H1 (cell line): ENCODE measurements around the gene TMCO2. TPM values are rescaled to one million over a fixed set of nuclear protein-coding genes. Genes with fewer than 3 reads are reported as not detected.

ENCODE experiments used
- BCL11A ChIP-seq, 2 experiments: IDR thresholded peaks; one replicate each; pipeline ENCODE4 v1.6.1; 2011; ENCODE audit warnings: low read depth in 2 of 2, low read length in 2 of 2, mild to moderate bottlenecking in 2 of 2
- CBX5 ChIP-seq: fragments of 300-800, 300-1000 bp; sonication (generic); IDR thresholded peaks from 2 replicates; pipeline ENCODE4 v1.7.1; 2016; ENCODE audit warnings: antibody characterized with exemption, low read length, low read depth
- CEBPB ChIP-seq: IDR thresholded peaks from 2 replicates; pipeline ENCODE4 v1.6.1; 2012; ENCODE audit warnings: low read depth, low read length
- CHD7 ChIP-seq: fragments of 300-600 bp; sonication (generic); IDR thresholded peaks from 2 replicates; pipeline ENCODE4 v1.7.1; 2012; ENCODE audit warnings: low read length, moderate library complexity, mild to moderate bottlenecking, inconsistent platforms; ENCODE audit not compliant: insufficient replicate concordance
- CREB1 ChIP-seq: IDR thresholded peaks from 2 replicates; pipeline ENCODE4 v1.6.1; 2012; ENCODE audit warnings: inconsistent platforms
- EP300 ChIP-seq, 2 experiments: IDR thresholded peaks; 1 replicate in 1 of 2; 2 replicates in 1 of 2; pipeline ENCODE4 v1.6.1; 2011 to 2012; ENCODE audit warnings: low read depth in 2 of 2, low read length in 2 of 2, mild to moderate bottlenecking in 2 of 2, borderline replicate concordance in 1 of 2, inconsistent platforms in 1 of 2, moderate library complexity in 1 of 2
- KDM5A ChIP-seq: fragments of 200-600 bp; IDR thresholded peaks from 2 replicates; pipeline ENCODE4 v1.7.1; 2012; ENCODE audit warnings: mild to moderate bottlenecking, low read length, inconsistent platforms, mixed read lengths
- MAFK ChIP-seq: IDR thresholded peaks from 2 replicates; pipeline ENCODE4 v1.6.1; 2012; ENCODE audit warnings: low read depth, mild to moderate bottlenecking, improper control_type of control experiment, low read length
- NRF1 ChIP-seq: IDR thresholded peaks from 2 replicates; pipeline ENCODE4 v1.6.1; 2011; ENCODE audit warnings: mild to moderate bottlenecking, low read depth, low read length, improper control_type of control experiment
- SIRT6 ChIP-seq: IDR thresholded peaks from one replicate; pipeline ENCODE4 v1.7.1; 2012; ENCODE audit warnings: low read length, inconsistent platforms
- SUZ12 ChIP-seq: fragments of 200-600 bp; sonication (generic); IDR thresholded peaks from 2 replicates; pipeline ENCODE4 v1.6.1; 2012; ENCODE audit warnings: mild to moderate bottlenecking, inconsistent platforms, low read length, moderate library complexity, mixed read lengths
- TAF7 ChIP-seq: optimal IDR thresholded peaks from 2 replicates; pipeline ENCODE3; 2011; ENCODE audit warnings: low read depth, mild to moderate bottlenecking, inconsistent platforms, low read length, moderate library complexity, borderline replicate concordance
- TEAD4 ChIP-seq: IDR thresholded peaks from 2 replicates; pipeline ENCODE4 v1.6.1; 2012; ENCODE audit warnings: low read depth, low read length, inconsistent platforms, mixed read lengths
- polyA plus RNA-seq, 7 experiments: library from polyadenylated mRNA; depleted of rRNA in 3 of 7; stranded (reverse) in 5 of 7; unstranded in 2 of 7; fragments of >200 nt in 5 of 7; fragments of 200-250 nt in 2 of 7; gene quantifications; 1 replicate in 5 of 7; 2 replicates in 1 of 7; 4 replicates in 1 of 7; pipeline versions ENCODE4 v1.2.1 to v1.2.3, GENCODE V29; 2011 to 2013; ENCODE audit warnings: missing spikeins in 2 of 7, mixed read lengths in 2 of 7
- total RNA-seq: library from RNA; stranded (reverse); fragmentation: NEBNext Ultra II Directional; extraction: Animal tissue kit (Norgen Biotek cat#: 25700); gene quantifications from 2 replicates; pipeline ENCODE4 v1.2.1, GENCODE V29; 2021

TMCO2 gene
- total and polyA plus RNA-seq, 2 of the 8 experiments (the other 6 are each of a cell fraction or from before 2014, with no cell fraction given) = not detected

GRCh38 chr1:40199126-40199525 is 48.6 kb upstream of the TMCO2 start (continued):
- no peak for TF ChIP-seq CHD7
- no peak for TF ChIP-seq NRF1
- TF ChIP-seq CREB1 = no peak
- no peak for TF ChIP-seq MAFK
- no peak for TF ChIP-seq BCL11A (IDR thresholded peaks at IDR 0.05; ENCODE audit: low read depth in 2 of 2, low read length in 2 of 2)
- no peak for TF ChIP-seq TAF7
- no peak for TF ChIP-seq SUZ12
- no peak for TF ChIP-seq KDM5A
- TF ChIP-seq CBX5 = no peak
- TF ChIP-seq TEAD4 = no peak
- no peak for TF ChIP-seq EP300 (IDR thresholded peaks at IDR 0.05; ENCODE audit: borderline replicate concordance in 1 of 2, low read depth in 2 of 2, low read length in 2 of 2)
- TF ChIP-seq CEBPB = no peak
- TF ChIP-seq SIRT6 = no peak
- TF ChIP-seq, all 59 proteins: peak for 0
